ENCODE data around the gene GOLGA6L26.
"Not testable (repeated sequence)": the region's sequence is repeated elsewhere in the genome, so short reads cannot be mapped to it uniquely, and the experiment has no call there.

GOLGA6L26 gene, protein sequence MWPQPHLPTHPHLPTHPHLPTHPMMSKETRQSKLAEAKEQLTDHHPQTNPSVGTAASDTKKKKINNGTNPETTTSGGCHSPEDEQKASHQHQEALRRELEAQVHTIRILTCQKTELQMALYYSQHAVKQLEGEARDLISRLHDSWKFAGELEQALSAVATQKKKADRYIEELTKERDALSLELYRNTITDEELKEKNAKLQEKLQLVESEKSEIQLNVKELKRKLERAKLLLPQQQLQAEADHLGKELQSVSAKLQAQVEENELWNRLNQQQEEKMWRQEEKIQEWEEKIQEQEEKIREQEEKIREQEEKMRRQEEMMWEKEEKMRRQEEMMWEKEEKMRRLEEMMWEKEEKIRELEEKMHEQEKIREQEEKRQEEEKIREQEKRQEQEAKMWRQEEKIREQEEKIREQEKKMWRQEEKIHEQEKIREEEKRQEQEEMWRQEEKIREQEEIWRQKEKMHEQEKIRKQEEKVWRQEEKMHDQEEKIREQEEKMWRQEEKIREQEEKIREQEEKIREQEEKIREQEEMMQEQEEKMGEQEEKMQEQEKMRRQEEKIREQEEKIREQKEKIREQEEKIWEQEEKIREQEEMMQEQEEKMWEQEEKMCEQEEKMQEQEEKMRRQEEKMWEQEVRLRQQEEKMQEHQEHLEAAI

DNA sequence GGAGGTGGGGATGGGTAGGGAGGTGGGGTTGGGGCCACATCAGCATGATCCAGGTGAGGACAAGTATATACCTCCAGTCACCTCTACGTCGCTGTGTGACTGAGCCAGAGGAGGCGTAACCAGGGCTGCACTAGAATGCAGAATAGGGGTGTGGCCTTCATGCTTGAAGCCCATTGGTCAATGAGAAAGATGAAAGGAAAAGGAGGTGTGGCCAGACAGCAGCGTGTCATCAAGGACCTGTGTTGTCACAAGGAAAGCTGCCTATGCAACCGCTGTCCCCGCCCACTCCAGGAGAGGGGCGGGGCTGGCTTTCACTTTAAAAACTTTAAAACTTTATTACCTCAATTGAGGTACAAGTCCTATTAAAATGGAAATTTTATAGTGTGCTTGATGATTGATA lies at the start of gene GOLGA6L26:
GOLGA6L26 (minus strand) TSS at position 101 of the 400 bp plus-strand sequence; CDS start at position 40, 61 bp downstream.
- DNase-seq = not testable (repeated sequence)

DNA sequence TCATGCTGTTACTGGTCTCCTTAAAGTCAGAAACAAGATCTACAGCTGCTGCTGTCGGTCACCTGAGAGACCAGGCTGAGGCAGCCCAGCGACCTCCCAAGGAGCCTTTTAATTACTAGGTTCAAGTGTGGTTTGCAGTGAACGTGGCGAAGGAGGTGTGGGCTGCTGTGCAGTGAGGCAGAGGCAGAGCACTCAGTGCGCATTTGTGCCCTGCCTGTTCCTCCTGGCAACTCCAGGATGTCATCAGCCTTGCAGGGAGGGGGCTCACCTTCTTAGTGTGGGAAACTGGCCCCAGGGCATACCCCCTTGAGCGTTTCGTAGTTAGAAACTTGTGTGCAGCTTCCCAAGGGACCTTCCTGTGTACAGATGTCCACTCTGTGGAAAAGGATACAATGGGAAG lies 47.2 kb upstream of the GOLGA6L26 start:
- not testable (repeated sequence) for DNase-seq

DNA sequence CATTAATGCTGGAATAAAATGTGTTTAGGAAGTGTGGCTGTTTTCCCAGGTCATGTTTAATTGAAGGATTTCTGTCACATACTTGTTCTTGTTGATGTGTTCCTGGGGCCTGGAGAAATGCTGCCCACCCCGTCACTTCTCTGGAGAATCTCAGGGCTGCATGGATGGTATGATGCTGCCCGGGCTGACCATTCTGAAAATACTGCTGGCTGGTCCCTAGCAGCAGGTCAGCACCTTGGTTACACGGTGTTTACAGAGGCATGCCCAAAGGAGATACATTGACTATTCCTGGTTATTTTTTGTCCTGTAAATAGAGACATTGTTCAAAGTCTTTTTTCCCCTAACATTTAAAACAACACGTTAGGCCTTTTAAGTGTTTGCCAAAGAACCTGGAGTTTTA lies 46.7 kb upstream of the GOLGA6L26 start:
- DNase-seq = not testable (repeated sequence)

DNA sequence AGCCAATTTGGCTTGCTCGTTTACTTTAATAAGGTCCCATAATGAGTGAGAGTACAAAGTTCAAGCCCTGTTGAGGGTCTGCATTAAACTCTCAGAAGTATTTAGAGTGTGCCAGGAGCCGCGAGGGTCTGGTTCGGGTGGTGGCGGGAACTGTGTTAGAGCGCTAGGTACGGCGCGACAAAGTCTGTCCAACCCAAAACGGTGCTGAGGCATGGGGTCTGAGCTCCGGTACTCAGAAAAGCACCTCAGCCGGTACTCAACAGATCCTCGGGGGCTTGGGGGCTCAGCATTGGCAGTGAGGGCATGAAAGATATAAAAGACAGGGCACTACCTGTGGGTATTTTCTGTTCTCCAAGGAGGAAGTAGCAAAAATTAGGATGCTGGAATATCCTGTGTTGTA lies 45.0 kb upstream of the GOLGA6L26 start:
- DNase-seq = not testable (repeated sequence)

DNA sequence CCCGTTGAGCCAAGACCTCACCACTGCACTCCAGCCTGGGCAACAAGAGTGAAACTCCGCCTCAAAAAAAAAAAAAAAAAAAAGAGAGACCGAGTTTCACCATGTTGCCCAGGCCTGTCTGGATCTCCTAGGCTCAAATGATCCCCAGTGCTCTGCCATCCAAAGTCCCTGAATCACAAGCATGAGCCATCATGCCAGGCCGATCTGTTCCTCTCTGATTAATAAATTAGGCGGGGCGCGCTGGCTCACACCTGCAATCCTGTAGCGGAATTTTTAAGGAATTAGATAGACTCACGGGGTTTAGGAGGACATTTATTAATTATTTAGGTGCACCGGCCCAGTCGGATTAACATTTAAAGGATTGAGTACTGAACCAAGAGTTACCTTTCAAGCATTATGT lies 40.2 kb upstream of the GOLGA6L26 start:
- not testable (repeated sequence) for DNase-seq

DNA sequence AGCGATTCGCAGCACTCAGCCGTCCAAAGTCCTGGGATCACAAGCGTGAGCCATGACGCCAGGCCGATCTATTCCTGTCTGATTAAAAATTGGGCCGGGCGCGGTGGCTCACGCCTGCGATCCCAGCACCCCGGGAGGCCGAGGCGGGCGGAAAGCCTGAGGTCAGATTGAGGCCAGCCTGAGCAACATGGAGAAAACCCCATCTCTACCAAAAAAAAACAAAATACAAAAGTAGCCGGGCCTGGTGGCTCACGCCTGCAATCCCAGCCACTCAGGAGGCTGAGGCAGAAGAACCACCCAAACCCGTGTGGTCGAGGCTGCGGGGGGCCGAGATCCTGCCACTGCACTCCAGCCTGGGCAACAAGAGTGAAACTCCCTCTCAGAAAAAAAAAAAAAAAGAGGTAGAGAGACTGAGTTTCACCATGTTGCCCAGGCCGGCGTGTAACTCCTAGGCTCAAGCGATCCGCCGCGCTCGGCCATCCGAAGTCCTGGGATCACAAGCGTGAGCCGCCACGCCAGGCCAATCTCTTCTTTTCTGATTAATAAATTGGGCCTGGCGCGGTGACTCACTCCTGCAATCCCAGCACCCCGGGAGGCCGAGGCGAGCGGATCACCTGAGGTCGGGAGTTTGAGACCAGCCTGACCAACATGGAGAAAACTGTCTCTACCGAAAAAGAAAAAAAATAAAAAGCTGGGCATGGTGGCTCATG lies 39.0 kb upstream of the GOLGA6L26 start:
- not testable (repeated sequence) for DNase-seq

DNA sequence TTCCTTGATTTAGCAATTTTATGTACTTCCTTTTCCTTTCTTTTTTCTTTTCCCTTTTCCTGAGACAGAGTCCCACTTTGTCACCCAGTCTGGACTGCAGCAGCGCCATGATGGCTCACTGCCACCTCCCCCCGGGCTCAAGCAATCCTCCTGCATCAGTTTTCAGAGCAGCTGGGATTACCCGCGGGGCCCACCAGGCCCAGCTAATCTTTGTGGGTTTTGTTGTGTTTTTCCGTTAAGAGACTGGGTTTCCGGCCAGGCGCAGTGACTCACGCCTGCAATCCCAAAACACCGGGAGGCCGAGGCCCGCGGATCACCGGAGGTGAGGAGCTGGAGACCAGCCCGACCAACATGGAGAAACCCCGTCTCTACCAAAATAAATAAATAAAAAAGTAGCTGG lies 38.3 kb upstream of the GOLGA6L26 start:
- DNase-seq = no peak

DNA sequence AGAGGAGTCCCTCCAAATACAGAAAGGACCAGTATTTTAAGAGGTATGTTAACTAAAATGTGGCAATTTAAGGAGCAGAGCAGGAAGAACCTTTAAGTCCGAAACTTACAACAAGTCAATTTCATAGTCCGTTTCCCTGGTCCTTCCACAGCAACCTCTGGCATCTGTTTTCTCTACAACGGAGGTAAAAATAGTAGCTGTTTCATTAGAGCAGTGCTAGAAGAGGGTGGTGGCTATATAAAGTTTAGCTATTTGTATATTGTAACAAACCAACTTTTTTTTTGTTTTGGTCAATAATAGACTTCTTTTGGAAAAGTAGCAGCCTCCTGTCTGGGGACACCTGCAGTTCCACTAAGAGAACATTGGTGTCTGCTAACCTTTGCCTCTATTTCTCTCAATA lies 37.9 kb upstream of the GOLGA6L26 start:
- not testable (repeated sequence) for DNase-seq

DNA sequence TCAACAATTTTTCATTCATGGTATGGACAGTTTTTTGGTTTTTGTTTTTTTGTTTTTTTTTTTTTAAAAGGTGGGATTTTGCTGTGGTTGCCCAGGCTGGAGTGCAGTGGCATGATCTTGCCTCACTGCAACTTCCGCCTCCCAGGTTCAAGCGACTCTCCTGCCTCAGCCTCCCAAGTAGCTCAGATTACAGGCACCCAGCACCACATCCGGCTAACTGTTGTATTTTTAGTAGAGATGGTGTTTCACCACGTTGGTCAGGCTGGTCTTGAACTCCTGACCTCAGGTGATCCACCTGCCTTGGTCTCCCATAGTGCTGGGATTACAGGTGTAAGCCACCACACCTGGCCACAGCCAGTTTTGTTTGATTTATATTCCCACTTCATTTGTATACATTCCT lies 37.1 kb upstream of the GOLGA6L26 start:
- not testable (repeated sequence) for DNase-seq

DNA sequence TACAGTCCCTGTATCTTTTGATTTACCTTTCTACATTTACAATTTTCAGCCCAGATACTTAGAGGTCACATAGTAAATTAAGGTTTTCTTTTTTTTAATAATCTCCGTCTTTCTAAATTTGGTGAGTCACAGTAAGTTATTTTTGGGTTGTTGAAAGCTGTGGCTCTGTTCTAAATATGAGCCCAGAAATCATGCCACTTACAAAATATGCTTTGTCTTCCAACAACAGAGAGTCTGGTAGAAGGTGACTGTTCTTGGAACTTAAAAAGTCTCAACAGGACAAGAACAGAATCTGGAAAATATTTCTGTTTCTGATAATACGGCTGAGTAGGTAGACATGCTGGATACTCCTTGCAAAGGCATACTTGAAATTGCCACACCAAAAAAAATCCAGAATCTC lies 36.6 kb upstream of the GOLGA6L26 start:
- no peak for DNase-seq

DNA sequence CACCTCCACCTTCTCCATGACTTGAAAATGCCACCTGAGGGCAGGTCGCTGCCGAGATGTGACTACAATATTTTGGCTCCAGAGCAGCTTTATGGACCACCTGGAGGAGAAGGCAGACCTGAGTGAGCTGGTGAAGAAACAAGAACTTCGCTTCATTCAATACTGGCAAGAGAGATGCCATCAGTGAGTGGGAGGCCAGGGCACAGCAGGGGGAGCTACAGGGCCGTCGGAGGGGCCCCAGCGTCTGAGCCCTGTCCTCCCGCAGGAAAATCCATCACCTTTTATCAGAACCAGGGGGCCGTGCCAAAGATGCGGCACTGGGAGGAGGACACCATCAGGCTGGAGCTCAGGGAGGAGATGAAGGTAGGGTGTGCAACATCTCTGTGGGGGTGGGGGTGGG lies 30.3 kb upstream of the GOLGA6L26 start:
- not testable (repeated sequence) for DNase-seq

DNA sequence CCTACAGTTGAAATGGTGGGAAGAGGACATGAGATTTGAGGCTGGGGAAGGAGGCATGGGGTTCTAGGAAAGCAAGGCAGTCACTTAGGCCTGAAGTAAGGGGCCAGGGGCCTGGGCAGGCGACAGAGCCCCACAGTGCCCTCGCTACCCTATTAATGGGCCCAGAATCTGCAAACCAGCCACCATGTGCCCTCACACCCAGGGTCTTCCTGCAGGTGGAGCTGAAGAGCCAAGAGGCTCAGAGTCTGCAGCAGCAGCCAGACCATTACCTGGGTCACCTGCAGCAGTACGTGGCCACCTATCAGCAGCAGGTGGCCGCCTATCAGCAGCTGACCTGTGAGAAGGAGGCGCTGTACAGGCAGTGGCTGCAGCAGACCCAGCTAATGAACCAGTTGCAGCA lies 28.6 kb upstream of the GOLGA6L26 start:
- not testable (repeated sequence) for DNase-seq

DNA sequence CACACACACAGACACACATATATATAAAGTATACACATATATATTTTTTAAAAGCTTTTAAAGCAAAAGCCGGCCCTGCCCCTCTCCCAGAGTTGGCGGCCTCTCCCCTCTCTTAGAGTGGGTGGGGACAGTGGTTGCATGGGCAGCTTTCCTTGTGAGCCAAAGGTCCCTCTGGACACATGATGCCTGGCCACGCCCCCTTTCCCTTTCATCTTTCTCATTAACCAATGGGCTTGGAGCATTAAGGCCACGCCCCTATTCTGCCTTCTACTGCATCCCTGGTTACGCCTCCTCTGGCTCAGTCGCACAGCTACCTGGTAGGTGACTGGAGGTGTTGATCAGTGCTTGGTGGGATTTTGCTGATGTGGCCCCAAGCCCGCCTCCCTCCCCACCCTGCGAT lies 20.5 kb upstream of the GOLGA6L26 start, which contains the start of gene GOLGA8S:
GOLGA8S (plus strand) TSS at position 301 of the 400 bp plus-strand sequence; CDS start at position 363, 62 bp downstream.
- not testable (repeated sequence) for DNase-seq

DNA sequence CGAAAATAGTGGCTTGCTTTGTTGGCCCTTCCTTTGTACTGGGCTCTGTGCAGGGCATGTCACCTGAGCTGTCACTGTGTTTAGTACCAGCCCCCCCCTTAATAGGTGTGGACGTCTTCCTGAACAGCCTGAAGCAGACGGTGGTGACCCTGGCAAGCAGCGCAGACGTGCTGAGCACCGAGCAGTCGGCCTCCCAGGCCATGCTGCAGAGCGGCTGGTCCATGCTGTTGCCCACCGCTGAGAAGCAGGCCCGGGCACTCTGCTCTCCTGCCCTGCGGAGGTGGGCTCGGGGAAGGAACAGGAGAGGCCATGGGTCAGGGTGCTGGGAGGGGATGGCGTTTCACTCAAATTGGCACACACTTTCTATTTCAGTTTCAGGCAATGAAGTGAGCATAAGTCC lies 22.8 kb downstream of the GOLGA6L26 start:
- not testable (repeated sequence) for DNase-seq

DNA sequence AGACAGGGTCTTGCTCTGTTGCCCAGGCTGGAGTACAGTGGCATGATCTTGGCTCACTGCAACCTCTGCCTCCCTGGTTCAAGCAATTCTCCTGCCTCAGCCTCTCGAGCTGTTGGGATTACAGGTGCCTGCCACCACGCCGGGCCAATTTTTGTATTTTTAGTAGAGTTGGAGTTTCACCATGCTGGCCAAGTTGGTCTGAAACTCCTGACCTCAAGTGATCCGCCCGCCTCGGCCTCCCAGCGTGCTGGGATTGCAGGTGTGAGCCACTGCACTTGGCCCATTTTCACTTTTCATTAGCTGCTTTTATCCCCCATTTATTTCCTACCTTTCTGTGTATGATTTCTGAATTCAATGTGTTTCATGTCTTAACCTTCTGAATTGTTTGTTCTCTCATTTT lies 28.1 kb downstream of the GOLGA6L26 start:
- DNase-seq = not testable (repeated sequence)

DNA sequence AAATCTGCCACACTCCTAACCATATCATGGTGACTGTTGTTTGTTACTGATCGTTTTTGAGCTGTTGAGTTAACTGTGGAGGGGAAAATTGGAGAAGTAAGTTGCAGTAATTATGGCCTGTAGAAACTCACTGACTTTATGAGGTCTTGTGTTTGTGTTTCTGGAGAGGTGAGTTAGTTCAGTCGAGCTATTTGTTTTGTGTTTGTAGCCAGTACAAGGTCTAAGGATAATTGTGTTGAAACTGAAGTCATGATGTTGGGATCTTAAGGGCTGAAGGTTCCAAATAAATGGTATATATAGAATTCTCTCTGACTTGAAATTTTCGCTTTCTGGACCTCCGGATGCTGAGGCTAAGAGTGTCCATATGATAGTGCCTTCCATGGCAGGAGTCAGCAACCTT lies 29.2 kb downstream of the GOLGA6L26 start:
- not testable (repeated sequence) for DNase-seq

DNA sequence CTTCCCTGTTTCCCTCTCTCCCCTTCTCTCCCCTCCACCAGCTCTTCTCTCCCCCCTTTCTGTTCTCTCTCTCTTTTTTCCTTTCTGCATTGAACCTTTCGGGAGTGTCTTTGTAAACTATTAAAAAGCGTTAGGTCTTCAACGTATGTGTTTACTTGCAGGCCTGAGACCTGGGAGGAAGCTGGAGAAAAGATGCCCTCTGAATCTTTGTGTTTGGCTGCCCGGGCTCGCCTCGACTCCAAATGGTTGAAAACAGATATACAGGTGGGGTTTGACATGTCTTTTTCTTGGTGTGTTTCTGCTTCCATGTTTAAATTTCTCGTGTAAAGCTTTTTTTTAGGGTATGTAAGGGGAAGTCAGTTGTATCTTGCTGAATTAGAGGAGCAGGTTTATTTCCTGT lies 29.7 kb downstream of the GOLGA6L26 start:
- DNase-seq = not testable (repeated sequence)

DNA sequence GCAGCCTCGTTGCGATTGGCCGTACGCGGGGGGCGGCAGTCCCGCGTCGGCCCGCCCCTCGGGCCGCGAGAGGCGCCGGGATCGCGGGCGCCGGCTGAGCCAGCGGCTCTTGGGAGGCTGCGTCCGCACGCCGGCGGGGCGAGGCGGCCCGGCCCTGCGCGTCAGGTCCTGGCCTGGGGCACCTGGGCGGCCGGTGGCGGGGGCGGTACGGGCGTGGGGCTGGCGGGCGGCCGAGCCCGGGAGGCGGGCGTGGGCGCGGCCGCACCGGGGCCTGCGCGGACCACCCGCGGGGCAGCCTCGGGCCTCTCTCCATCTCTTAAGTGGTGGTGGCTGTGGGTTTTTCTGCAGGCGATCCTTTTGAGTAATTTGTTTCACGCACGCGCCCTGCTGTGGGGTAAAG lies 30.3 kb downstream of the GOLGA6L26 start:
- DNase-seq = not testable (repeated sequence)

DNA sequence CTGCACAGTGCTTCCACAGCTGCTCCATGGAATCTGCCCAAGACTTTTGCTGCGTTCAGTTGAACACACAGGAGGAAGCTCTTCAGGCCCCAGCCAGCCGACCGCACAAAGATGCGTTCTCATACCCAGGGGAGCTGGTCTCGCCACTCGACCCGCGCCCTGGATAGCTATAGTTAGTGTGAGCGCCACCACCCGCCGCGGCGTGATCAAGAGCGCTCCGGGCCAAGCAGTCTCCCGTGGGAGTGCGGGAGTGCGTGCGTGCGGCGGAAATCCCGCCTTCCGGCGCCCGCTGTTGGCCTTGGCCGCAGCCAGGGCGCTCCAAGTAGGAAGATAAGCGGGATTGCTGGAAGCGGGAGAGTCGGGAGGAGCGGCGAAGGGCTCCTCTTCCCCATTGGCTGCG lies 30.8 kb downstream of the GOLGA6L26 start:
- not testable (repeated sequence) for DNase-seq
